GM18867 (cell line): ENCODE measurements around the gene OTOR.

Experiments used
- ATAC-seq: cut with Tn5 transposase; IDR thresholded peaks from one replicate; pipeline ENCODE4 v1.9.1; 2021; ENCODE audit warnings: mild to moderate bottlenecking, moderate library complexity; ENCODE audit not compliant: unreplicated experiment

Gene OTOR

GRCh38 chr20:16748308-16748900 lies at the start of gene OTOR:
Gene OTOR, plus strand, starts transcription at chr20:16748358. Its CDS starts 44 bp downstream, at chr20:16748402.
- no peak for ATAC-seq

GRCh38 chr20:16699293-16699692 lies 48.9 kb upstream of the OTOR start:
- no peak for ATAC-seq

GRCh38 chr20:16701296-16701695 lies 46.9 kb upstream of the OTOR start:
- ATAC-seq = peak; percentile 76

- no peak for ATAC-seq
Measured at GRCh38 chr20:16703570-16703969, 44.6 kb upstream of the OTOR start.

- peak; percentile 70 for ATAC-seq
Measured at GRCh38 chr20:16707674-16708073, 40.5 kb upstream of the OTOR start.

- ATAC-seq = no peak
Measured at GRCh38 chr20:16708602-16709001, 39.6 kb upstream of the OTOR start.

- ATAC-seq = peak; percentile 90
Measured at GRCh38 chr20:16709017-16709416, 39.1 kb upstream of the OTOR start.

GRCh38 chr20:16710781-16711180 lies 37.4 kb upstream of the OTOR start:
- peak; percentile 58 for ATAC-seq

- ATAC-seq = no peak
Measured at GRCh38 chr20:16711661-16712258, 36.4 kb upstream of the OTOR start.

- ATAC-seq = no peak
Measured at GRCh38 chr20:16712511-16712947, 35.6 kb upstream of the OTOR start.

GRCh38 chr20:16713066-16713465 lies 35.1 kb upstream of the OTOR start:
- no peak for ATAC-seq

- no peak for ATAC-seq
Measured at GRCh38 chr20:16714242-16714641, 33.9 kb upstream of the OTOR start.

GRCh38 chr20:16714751-16715150 lies 33.4 kb upstream of the OTOR start:
- no peak for ATAC-seq

- ATAC-seq = no peak
Measured at GRCh38 chr20:16719421-16719820, 28.7 kb upstream of the OTOR start.

GRCh38 chr20:16729080-16729479 lies 19.1 kb upstream of the OTOR start:
- ATAC-seq = no peak

- peak; percentile 98 for ATAC-seq
Measured at GRCh38 chr20:16729565-16730460, 18.3 kb upstream of the OTOR start, which contains the start of gene SNRPB2. Gene SNRPB2, plus strand, starts transcription at chr20:16730026. Its CDS starts 1,677 bp downstream, at chr20:16731703.

GRCh38 chr20:16732506-16733152 lies 15.5 kb upstream of the OTOR start:
- no peak for ATAC-seq

- ATAC-seq = no peak
Measured at GRCh38 chr20:16740365-16741072, 7.6 kb upstream of the OTOR start.

- no peak for ATAC-seq
Measured at GRCh38 chr20:16744178-16744807, 3.9 kb upstream of the OTOR start.

- no peak for ATAC-seq
Measured at GRCh38 chr20:16745204-16745603, 3.0 kb upstream of the OTOR start.
